Superior temporal gyrus (tissue), 1 donor: ENCODE results near the gene DPH1.

ENCODE experiments used
- DNase-seq: peaks from one replicate; pipeline ENCODE4 v3.0.0-alpha.2; 2016; ENCODE audit errors: extremely low spot score

Gene DPH1

GRCh38 chr17:2050300-2051060 is 20.5 kb downstream of the DPH1 start:
- DNase-seq, result peak; percentile 18

- peak; percentile 16 for DNase-seq
Observed at GRCh38 chr17:2051061-2051932, 21.3 kb downstream of the DPH1 start.

GRCh38 chr17:2051933-2052559 is 22.1 kb downstream of the DPH1 start:
- DNase-seq, result no peak

- peak; percentile 57 for DNase-seq
Observed at GRCh38 chr17:2053380-2054261, 23.7 kb downstream of the DPH1 start.

GRCh38 chr17:2054262-2054511 is 24.2 kb downstream of the DPH1 start:
- DNase-seq, result no peak

GRCh38 chr17:2054512-2055291 is 24.7 kb downstream of the DPH1 start, which contains the start of gene HIC1:
Gene HIC1 (plus strand): TSS chr17:2055103. CDS start chr17:2056691, 1,588 bp downstream.
- DNase-seq, result peak; percentile 68

GRCh38 chr17:2055292-2056205 is 25.6 kb downstream of the DPH1 start:
- no peak for DNase-seq

- DNase-seq, result no peak
Observed at GRCh38 chr17:2056206-2057174, 26.5 kb downstream of the DPH1 start.

- DNase-seq, result no peak
Observed at GRCh38 chr17:2057175-2057759, 27.3 kb downstream of the DPH1 start.

GRCh38 chr17:2057760-2058585 is 28.0 kb downstream of the DPH1 start:
- no peak for DNase-seq

- DNase-seq, result no peak
Observed at GRCh38 chr17:2058586-2059546, 28.9 kb downstream of the DPH1 start.

- DNase-seq, result no peak
Observed at GRCh38 chr17:2059547-2060384, 29.8 kb downstream of the DPH1 start.

GRCh38 chr17:2060385-2060658 is 30.4 kb downstream of the DPH1 start:
- no peak for DNase-seq

GRCh38 chr17:2060681-2061440 is 30.9 kb downstream of the DPH1 start:
- DNase-seq, result no peak
